HCT116 (cell line): Measurements from ENCODE around the gene CRB1.

Source experiments
- CEBPB ChIP-seq: IDR thresholded peaks from 2 replicates; pipeline ENCODE4 v1.6.1; 2012; ENCODE audit warnings: low read depth
- EZH2phosphoT487 ChIP-seq: fragments of 200-600 bp; IDR thresholded peaks from 2 replicates; pipeline ENCODE4 v1.6.1; 2018; ENCODE audit warnings: antibody characterized with exemption, borderline replicate concordance
- POLR2AphosphoS5 ChIP-seq: IDR thresholded peaks from 2 replicates; pipeline ENCODE4 v1.6.1; 2011; ENCODE audit warnings: mild to moderate bottlenecking, low read depth, low read length, moderate library complexity
- TF ChIP-seq, protein P1 (sequence below), 3 experiments: fragments of 200-600 bp in 1 of 3; sonication (generic) in 1 of 3; IDR thresholded peaks in 2 of 3; conservative IDR thresholded peaks in 1 of 3; 2 replicates each; pipeline ENCODE4 v1.5.1; 2012 to 2017; ENCODE audit warnings: low read depth in 2 of 3, low read length in 2 of 3, antibody characterized with exemption in 1 of 3, borderline replicate concordance in 1 of 3, control low read depth in 1 of 3, mild to moderate bottlenecking in 1 of 3, mixed read lengths in 1 of 3, mixed run types in 1 of 3, moderate library complexity in 1 of 3; ENCODE audit not compliant: insufficient read depth in 1 of 3
- TF ChIP-seq, protein P2 (sequence below): IDR thresholded peaks from 2 replicates; pipeline ENCODE4 v1.6.1; 2012
- TF ChIP-seq, protein P3 (sequence below): IDR thresholded peaks from 2 replicates; pipeline ENCODE4 v1.6.1; 2012; ENCODE audit warnings: low read depth

DNA sequence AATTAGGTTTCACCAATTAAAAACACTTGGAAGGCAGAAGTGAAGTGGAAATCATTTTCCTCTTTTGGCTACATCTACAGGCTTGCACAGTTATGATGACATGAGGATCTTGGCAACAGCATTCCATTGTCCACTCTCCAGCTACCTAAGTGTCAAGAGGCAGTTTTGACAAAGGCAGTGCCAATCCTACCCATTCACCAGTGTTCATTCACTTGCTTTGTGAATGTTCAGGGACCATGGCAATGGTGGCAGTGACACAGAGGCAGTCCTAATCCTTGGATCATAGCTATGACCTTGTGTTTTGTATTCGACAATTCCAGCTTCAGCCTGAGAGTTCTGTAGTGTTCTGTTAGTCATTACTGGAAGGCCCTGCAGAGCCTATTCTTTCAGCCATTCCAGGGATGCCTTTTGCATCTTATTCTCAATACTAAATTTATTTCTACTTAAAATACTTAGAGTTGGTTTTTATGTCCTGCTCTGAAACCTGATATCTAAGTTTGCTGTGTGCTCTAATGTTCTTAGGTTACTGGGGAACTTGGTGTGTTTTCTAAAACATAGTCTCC, 36.7 kb downstream of the CRB1 start:
- TF ChIP-seq EZH2phosphoT487 = no peak
- TF ChIP-seq, protein P1, sequence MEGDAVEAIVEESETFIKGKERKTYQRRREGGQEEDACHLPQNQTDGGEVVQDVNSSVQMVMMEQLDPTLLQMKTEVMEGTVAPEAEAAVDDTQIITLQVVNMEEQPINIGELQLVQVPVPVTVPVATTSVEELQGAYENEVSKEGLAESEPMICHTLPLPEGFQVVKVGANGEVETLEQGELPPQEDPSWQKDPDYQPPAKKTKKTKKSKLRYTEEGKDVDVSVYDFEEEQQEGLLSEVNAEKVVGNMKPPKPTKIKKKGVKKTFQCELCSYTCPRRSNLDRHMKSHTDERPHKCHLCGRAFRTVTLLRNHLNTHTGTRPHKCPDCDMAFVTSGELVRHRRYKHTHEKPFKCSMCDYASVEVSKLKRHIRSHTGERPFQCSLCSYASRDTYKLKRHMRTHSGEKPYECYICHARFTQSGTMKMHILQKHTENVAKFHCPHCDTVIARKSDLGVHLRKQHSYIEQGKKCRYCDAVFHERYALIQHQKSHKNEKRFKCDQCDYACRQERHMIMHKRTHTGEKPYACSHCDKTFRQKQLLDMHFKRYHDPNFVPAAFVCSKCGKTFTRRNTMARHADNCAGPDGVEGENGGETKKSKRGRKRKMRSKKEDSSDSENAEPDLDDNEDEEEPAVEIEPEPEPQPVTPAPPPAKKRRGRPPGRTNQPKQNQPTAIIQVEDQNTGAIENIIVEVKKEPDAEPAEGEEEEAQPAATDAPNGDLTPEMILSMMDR (IDR thresholded peaks at IDR 0.05 in 2 of 3, conservative IDR thresholded peaks at IDR 0.05 in 1 of 3; ENCODE audit: borderline replicate concordance in 1 of 3, insufficient read depth in 1 of 3, low read depth in 2 of 3, low read length in 2 of 3) = no peak
- TF ChIP-seq, protein P2, sequence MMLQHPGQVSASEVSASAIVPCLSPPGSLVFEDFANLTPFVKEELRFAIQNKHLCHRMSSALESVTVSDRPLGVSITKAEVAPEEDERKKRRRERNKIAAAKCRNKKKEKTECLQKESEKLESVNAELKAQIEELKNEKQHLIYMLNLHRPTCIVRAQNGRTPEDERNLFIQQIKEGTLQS = no peak
- no peak for TF ChIP-seq POLR2AphosphoS5
- TF ChIP-seq, protein P3, sequence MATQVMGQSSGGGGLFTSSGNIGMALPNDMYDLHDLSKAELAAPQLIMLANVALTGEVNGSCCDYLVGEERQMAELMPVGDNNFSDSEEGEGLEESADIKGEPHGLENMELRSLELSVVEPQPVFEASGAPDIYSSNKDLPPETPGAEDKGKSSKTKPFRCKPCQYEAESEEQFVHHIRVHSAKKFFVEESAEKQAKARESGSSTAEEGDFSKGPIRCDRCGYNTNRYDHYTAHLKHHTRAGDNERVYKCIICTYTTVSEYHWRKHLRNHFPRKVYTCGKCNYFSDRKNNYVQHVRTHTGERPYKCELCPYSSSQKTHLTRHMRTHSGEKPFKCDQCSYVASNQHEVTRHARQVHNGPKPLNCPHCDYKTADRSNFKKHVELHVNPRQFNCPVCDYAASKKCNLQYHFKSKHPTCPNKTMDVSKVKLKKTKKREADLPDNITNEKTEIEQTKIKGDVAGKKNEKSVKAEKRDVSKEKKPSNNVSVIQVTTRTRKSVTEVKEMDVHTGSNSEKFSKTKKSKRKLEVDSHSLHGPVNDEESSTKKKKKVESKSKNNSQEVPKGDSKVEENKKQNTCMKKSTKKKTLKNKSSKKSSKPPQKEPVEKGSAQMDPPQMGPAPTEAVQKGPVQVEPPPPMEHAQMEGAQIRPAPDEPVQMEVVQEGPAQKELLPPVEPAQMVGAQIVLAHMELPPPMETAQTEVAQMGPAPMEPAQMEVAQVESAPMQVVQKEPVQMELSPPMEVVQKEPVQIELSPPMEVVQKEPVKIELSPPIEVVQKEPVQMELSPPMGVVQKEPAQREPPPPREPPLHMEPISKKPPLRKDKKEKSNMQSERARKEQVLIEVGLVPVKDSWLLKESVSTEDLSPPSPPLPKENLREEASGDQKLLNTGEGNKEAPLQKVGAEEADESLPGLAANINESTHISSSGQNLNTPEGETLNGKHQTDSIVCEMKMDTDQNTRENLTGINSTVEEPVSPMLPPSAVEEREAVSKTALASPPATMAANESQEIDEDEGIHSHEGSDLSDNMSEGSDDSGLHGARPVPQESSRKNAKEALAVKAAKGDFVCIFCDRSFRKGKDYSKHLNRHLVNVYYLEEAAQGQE = no peak
- TF ChIP-seq CEBPB = no peak
